Neural progenitor cell (in vitro differentiated cells): Measurements from ENCODE around the gene SLC20A1. TPM values are rescaled to one million over a fixed set of nuclear protein-coding genes. Genes with fewer than 3 reads are reported as not detected.

ENCODE experiments used
- DNase-seq: peaks from one replicate; pipeline ENCODE4 v3.0.0-alpha.2; 2016; ENCODE audit warnings: low spot score
- H2AFZ ChIP-seq: fragments of 200-600 bp; sonication (generic); replicated peaks from 2 replicates; pipeline ENCODE4 v1.6.1; 2016; ENCODE audit warnings: antibody characterized with exemption
- H3F3A ChIP-seq: fragments of 200-600 bp; sonication (generic); 2 replicates; pipeline ENCODE4 v1.6.1; 2016; ENCODE audit warnings: antibody characterized with exemption, low read depth
- H3K27ac ChIP-seq: fragments of 200-600 bp; sonication (generic); 2 replicates; pipeline ENCODE4 v1.5.1; 2016; ENCODE audit warnings: mild to moderate bottlenecking
- H3K27me3 ChIP-seq: fragments of 200-600 bp; sonication (generic); 2 replicates; pipeline ENCODE4 v1.6.1; 2016; ENCODE audit warnings: mild to moderate bottlenecking, moderate library complexity
- H3K36me3 ChIP-seq: fragments of 200-600 bp; sonication (generic); 2 replicates; pipeline ENCODE4 v1.5.1; 2016
- H3K4me1 ChIP-seq: fragments of 200-600 bp; sonication (generic); 2 replicates; pipeline ENCODE4 v1.6.1; 2016; ENCODE audit warnings: mixed run types
- H3K4me2 ChIP-seq: fragments of 200-600 bp; sonication (generic); 2 replicates; pipeline ENCODE4 v1.6.1; 2016
- H3K4me3 ChIP-seq: fragments of 200-600 bp; sonication (generic); 2 replicates; pipeline ENCODE4 v1.5.1; 2016
- H3K79me2 ChIP-seq: fragments of 200-600 bp; sonication (generic); 2 replicates; pipeline ENCODE4 v1.6.1; 2016; ENCODE audit warnings: low read depth
- H3K9ac ChIP-seq: fragments of 200-600 bp; sonication (generic); 2 replicates; pipeline ENCODE4 v1.6.1; 2016
- H3K9me3 ChIP-seq: fragments of 200-600 bp; sonication (generic); 2 replicates; pipeline ENCODE4 v1.5.1; 2016; ENCODE audit warnings: low read depth
- H4K20me1 ChIP-seq: fragments of 200-600 bp; sonication (generic); 2 replicates; pipeline ENCODE4 v1.6.1; 2016; ENCODE audit warnings: low read depth
- H3K27ac Mint-ChIP-seq: 3 replicates; pipeline ENCODE4 v1.8.0; 2021; ENCODE audit warnings: mixed read lengths
- H3K27me3 Mint-ChIP-seq: 2 replicates; pipeline ENCODE4 v1.8.0; 2022; ENCODE audit warnings: low read depth, mild to moderate bottlenecking, inconsistent platforms, moderate library complexity, mixed read lengths; ENCODE audit not compliant: insufficient read depth
- H3K36me3 Mint-ChIP-seq: 3 replicates; pipeline ENCODE4 v1.8.0; 2021; ENCODE audit warnings: mixed read lengths
- H3K4me1 Mint-ChIP-seq: 3 replicates; pipeline ENCODE4 v1.8.0; 2021; ENCODE audit warnings: mixed read lengths
- H3K4me3 Mint-ChIP-seq: 3 replicates; pipeline ENCODE4 v1.8.0; 2021; ENCODE audit warnings: mild to moderate bottlenecking, moderate library complexity, mixed read lengths
- H3K9me3 Mint-ChIP-seq: 3 replicates; pipeline ENCODE4 v1.8.0; 2020; ENCODE audit warnings: mixed read lengths
- CTCF ChIP-seq: fragments of 200-600 bp; sonication (generic); IDR thresholded peaks from 2 replicates; pipeline ENCODE4 v1.5.1; 2017; ENCODE audit warnings: antibody characterized with exemption, mild to moderate bottlenecking
- EZH2 ChIP-seq: fragments of 200-600 bp; sonication (generic); IDR thresholded peaks from 2 replicates; pipeline ENCODE4 v1.6.1; 2017; ENCODE audit warnings: antibody characterized with exemption, mild to moderate bottlenecking, moderate library complexity
- EZH2phosphoT487 ChIP-seq: fragments of 200-600 bp; sonication (generic); IDR thresholded peaks from 2 replicates; pipeline ENCODE4 v1.6.1; 2017; ENCODE audit warnings: antibody characterized with exemption
- total RNA-seq: library from RNA; depleted of rRNA; stranded (reverse); fragments of >200 nt; gene quantifications from 2 replicates; pipeline ENCODE4 v1.2.3, GENCODE V29; 2015; ENCODE audit warnings: low replicate concordance

SLC20A1 gene
- total RNA-seq, 1 donor from 2014 or later, result 61.1 TPM

- Mint-ChIP-seq H3K4me3 (no peak overlapping the region), H3K36me3 (no peaks in the 10 kb centered on the region), H3K27me3 (peaks cover 2% of the 10 kb centered on the region), H3K27ac (no peak overlapping the region), H3K9me3 (no peaks in the 10 kb centered on the region), H3K4me1 (peaks cover 28% of the 10 kb centered on the region)
- DNase-seq, result no peak
- H3K36me3 ChIP-seq, result no peaks in the 10 kb centered on the region
- no peak overlapping the region for H3K4me2 ChIP-seq
- TF ChIP-seq EZH2phosphoT487 (no peak), CTCF (no peak), EZH2 (no peak)
- peaks cover 8% of the 10 kb centered on the region for H3F3A ChIP-seq
- peaks cover 21% of the 10 kb centered on the region for H3K4me1 ChIP-seq
- no peak overlapping the region for H3K27ac ChIP-seq
- H3K27me3 ChIP-seq, result no peaks in the 10 kb centered on the region
- H3K9me3 ChIP-seq, result no peaks in the 10 kb centered on the region
- H3K4me3 ChIP-seq, result no peak overlapping the region
- H2AFZ ChIP-seq, result no peak overlapping the region
- no peaks in the 10 kb centered on the region for H3K79me2 ChIP-seq
- no peaks in the 10 kb centered on the region for H4K20me1 ChIP-seq
- H3K9ac ChIP-seq, result no peak overlapping the region
These were observed 10.9 kb upstream of the SLC20A1 start for GRCh38 chr2:112634874-112635157.

GRCh38 chr2:112636605-112637288 is 9.0 kb upstream of the SLC20A1 start:
- Histone ChIP-seq H3K36me3 (no peaks in the 10 kb centered on the region), H3K9me3 (no peaks in the 10 kb centered on the region), H3K9ac (no peak overlapping the region), H3F3A (no peaks in the 10 kb centered on the region), H3K27me3 (no peaks in the 10 kb centered on the region), H3K4me2 (no peak overlapping the region), H2AFZ (no peak overlapping the region), H3K79me2 (no peaks in the 10 kb centered on the region), H3K27ac (no peak overlapping the region), H4K20me1 (no peaks in the 10 kb centered on the region), H3K4me1 (peaks cover 3% of the 10 kb centered on the region), H3K4me3 (no peak overlapping the region)
- TF ChIP-seq EZH2phosphoT487 (no peak), CTCF (no peak), EZH2 (no peak)
- DNase-seq, result no peak
- Mint-ChIP-seq H3K27ac (no peak overlapping the region), H3K9me3 (no peaks in the 10 kb centered on the region), H3K27me3 (peaks cover 2% of the 10 kb centered on the region), H3K4me1 (peaks cover 20% of the 10 kb centered on the region), H3K36me3 (no peaks in the 10 kb centered on the region), H3K4me3 (no peak overlapping the region)

- Histone ChIP-seq H3K27ac (no peak overlapping the region), H3K4me3 (no peak overlapping the region), H3K27me3 (no peaks in the 10 kb centered on the region), H3K9ac (no peak overlapping the region), H3K4me1 (no peaks in the 10 kb centered on the region), H4K20me1 (no peaks in the 10 kb centered on the region), H3K4me2 (no peak overlapping the region), H3K79me2 (no peaks in the 10 kb centered on the region), H2AFZ (no peak overlapping the region), H3K36me3 (no peaks in the 10 kb centered on the region), H3F3A (no peaks in the 10 kb centered on the region), H3K9me3 (no peaks in the 10 kb centered on the region)
- H3K27ac Mint-ChIP-seq, result no peak overlapping the region
- H3K4me1 Mint-ChIP-seq, result peaks cover 16% of the 10 kb centered on the region
- no peaks in the 10 kb centered on the region for H3K9me3 Mint-ChIP-seq
- no peak for TF ChIP-seq CTCF
- no peak for TF ChIP-seq EZH2
- TF ChIP-seq EZH2phosphoT487, result no peak
- DNase-seq, result no peak
- H3K4me3 Mint-ChIP-seq, result no peak overlapping the region
- H3K27me3 Mint-ChIP-seq, result peaks cover 2% of the 10 kb centered on the region
- no peaks in the 10 kb centered on the region for H3K36me3 Mint-ChIP-seq
These were observed 8.5 kb upstream of the SLC20A1 start for GRCh38 chr2:112637289-112637660.
